Mucosa of rectum (tissue), 2 donors: Measurements from ENCODE around the gene CCAR1.
"Not testable (repeated sequence)": the region's sequence is repeated elsewhere in the genome, so short reads cannot be mapped to it uniquely, and the experiment has no call there.

Experiments used
- H3K27ac ChIP-seq, 2 donors: one replicate each; pipeline ENCODE4 v1.7.0; 2013; ENCODE audit warnings: inconsistent platforms in 2 of 2, low read depth in 2 of 2, low read length in 2 of 2
- H3K27me3 ChIP-seq, 2 donors: one replicate each; pipeline ENCODE4 v1.7.0; 2013; ENCODE audit warnings: low read length in 2 of 2; ENCODE audit not compliant: control insufficient read depth in 2 of 2, insufficient read depth in 2 of 2
- H3K36me3 ChIP-seq, 2 donors: one replicate each; pipeline ENCODE4 v1.7.0; 2013; ENCODE audit warnings: low read length in 2 of 2; ENCODE audit not compliant: control insufficient read depth in 2 of 2, insufficient read depth in 2 of 2
- H3K4me1 ChIP-seq, 2 donors: one replicate each; pipeline ENCODE4 v1.7.0; 2013; ENCODE audit warnings: low read length in 2 of 2, mild to moderate bottlenecking in 1 of 2; ENCODE audit not compliant: control insufficient read depth in 2 of 2, insufficient read depth in 2 of 2
- H3K4me3 ChIP-seq, 2 donors: one replicate each; pipeline ENCODE4 v1.7.0; 2013; ENCODE audit warnings: low read length in 2 of 2
- H3K9ac ChIP-seq, 2 donors: one replicate each; pipeline ENCODE4 v1.7.0; 2013; ENCODE audit warnings: low read length in 2 of 2, low read depth in 1 of 2, mild to moderate bottlenecking in 1 of 2
- H3K9me3 ChIP-seq, 2 donors: one replicate each; pipeline ENCODE4 v1.7.0; 2013; ENCODE audit warnings: low read length in 2 of 2; ENCODE audit not compliant: control insufficient read depth in 2 of 2
- donor health status: healthy.
- donor health status: Normal muscosa, but diverticular disease.

CCAR1 gene

GRCh38 chr10:68725016-68725415 is 4.0 kb downstream of the CCAR1 start:
- H3K4me3 ChIP-seq: no peak overlapping the region
- peaks cover 10% of the 10 kb centered on the region in 2 donors for H3K4me1 ChIP-seq
- H3K27ac ChIP-seq: no peak overlapping the region
- no peaks in the 10 kb centered on the region for H3K9me3 ChIP-seq
- H3K36me3 ChIP-seq: peaks cover 9 to 33% of the 10 kb centered on the region in 2 donors
- H3K27me3 ChIP-seq: no peaks in the 10 kb centered on the region
- H3K9ac ChIP-seq: no peak overlapping the region

GRCh38 chr10:68727146-68727545 is 6.1 kb downstream of the CCAR1 start:
- H3K27me3 ChIP-seq: no peaks in the 10 kb centered on the region
- H3K27ac ChIP-seq: no peak overlapping the region
- H3K4me3 ChIP-seq: no peak overlapping the region
- H3K9me3 ChIP-seq: no peaks in the 10 kb centered on the region
- peaks cover 19 to 42% of the 10 kb centered on the region in 2 donors for H3K36me3 ChIP-seq
- peaks cover 5 to 7% of the 10 kb centered on the region in 2 donors for H3K4me1 ChIP-seq
- no peak overlapping the region for H3K9ac ChIP-seq

- Histone ChIP-seq H3K27me3 (no peaks in the 10 kb centered on the region), H3K27ac (no peak overlapping the region), H3K36me3 (peaks cover 36 to 57% of the 10 kb centered on the region in 2 donors), H3K9ac (no peak overlapping the region), H3K4me3 (no peak overlapping the region), H3K4me1 (no peaks in the 10 kb centered on the region), H3K9me3 (no peaks in the 10 kb centered on the region)
Observed at GRCh38 chr10:68732651-68733050, 11.6 kb downstream of the CCAR1 start.

GRCh38 chr10:68734349-68734748 is 13.3 kb downstream of the CCAR1 start:
- no peak overlapping the region for H3K4me3 ChIP-seq
- peaks cover 43 to 64% of the 10 kb centered on the region in 2 donors for H3K36me3 ChIP-seq
- H3K27ac ChIP-seq: no peak overlapping the region
- H3K9ac ChIP-seq: no peak overlapping the region
- no peaks in the 10 kb centered on the region for H3K27me3 ChIP-seq
- H3K4me1 ChIP-seq: no peaks in the 10 kb centered on the region
- H3K9me3 ChIP-seq: no peaks in the 10 kb centered on the region

GRCh38 chr10:68735119-68735518 is 14.1 kb downstream of the CCAR1 start:
- Histone ChIP-seq H3K36me3 (peaks cover 50 to 58% of the 10 kb centered on the region in 2 donors), H3K27me3 (no peaks in the 10 kb centered on the region), H3K9me3 (no peaks in the 10 kb centered on the region), H3K9ac (no peak overlapping the region), H3K4me1 (no peaks in the 10 kb centered on the region), H3K27ac (no peak overlapping the region), H3K4me3 (no peak overlapping the region)

- not testable (repeated sequence) for H3K27me3 ChIP-seq, H3K4me3 ChIP-seq, H3K27ac ChIP-seq, H3K9me3 ChIP-seq, H3K9ac ChIP-seq, H3K4me1 ChIP-seq
- peaks cover 54 to 58% of the 10 kb centered on the region in 2 donors for H3K36me3 ChIP-seq
Observed at GRCh38 chr10:68735739-68736138, 14.7 kb downstream of the CCAR1 start.

- not testable (repeated sequence) for H3K27ac ChIP-seq, H3K9me3 ChIP-seq, H3K9ac ChIP-seq, H3K4me1 ChIP-seq, H3K27me3 ChIP-seq, H3K4me3 ChIP-seq
- peaks cover 54 to 55% of the 10 kb centered on the region in 2 donors for H3K36me3 ChIP-seq
Observed at GRCh38 chr10:68740676-68741075, 19.6 kb downstream of the CCAR1 start.

- Histone ChIP-seq H3K27me3 (no peaks in the 10 kb centered on the region), H3K27ac (no peak overlapping the region), H3K9ac (no peak overlapping the region), H3K9me3 (no peaks in the 10 kb centered on the region), H3K4me3 (no peak overlapping the region), H3K4me1 (no peaks in the 10 kb centered on the region), H3K36me3 (peaks cover 49% of the 10 kb centered on the region in 2 donors)
Observed at GRCh38 chr10:68742397-68742796, 21.4 kb downstream of the CCAR1 start.

GRCh38 chr10:68752711-68753350 is 31.8 kb downstream of the CCAR1 start:
- H3K4me3 ChIP-seq: no peak overlapping the region
- no peaks in the 10 kb centered on the region for H3K9me3 ChIP-seq
- H3K4me1 ChIP-seq: no peaks in the 10 kb centered on the region
- H3K9ac ChIP-seq: no peak overlapping the region
- H3K27ac ChIP-seq: no peak overlapping the region
- H3K27me3 ChIP-seq: no peaks in the 10 kb centered on the region
- peaks cover 60 to 86% of the 10 kb centered on the region in 2 donors for H3K36me3 ChIP-seq

- Histone ChIP-seq H3K9ac (no peak overlapping the region), H3K36me3 (peaks cover 67 to 85% of the 10 kb centered on the region in 2 donors), H3K27ac (no peak overlapping the region), H3K27me3 (no peaks in the 10 kb centered on the region), H3K4me1 (no peaks in the 10 kb centered on the region), H3K4me3 (no peak overlapping the region), H3K9me3 (no peaks in the 10 kb centered on the region)
Observed at GRCh38 chr10:68756246-68756645, 35.2 kb downstream of the CCAR1 start.
